Type B pancreatic cell (in vitro differentiated cells): Measurements from ENCODE around the gene LUZP2. TPM values are rescaled to one million over a fixed set of nuclear protein-coding genes. Genes with fewer than 3 reads are reported as not detected.

Experiments used
- DNase-seq: peaks from one replicate; pipeline ENCODE4 v3.0.0; 2021; ENCODE audit warnings: mixed read lengths; ENCODE audit not compliant: unreplicated experiment; ENCODE audit errors: extremely low spot score
- H3K27ac Mint-ChIP-seq: 2 replicates; pipeline ENCODE4 v1.8.0; 2021; ENCODE audit warnings: mild to moderate bottlenecking, mixed read lengths
- H3K27me3 Mint-ChIP-seq: 2 replicates; pipeline ENCODE4 v1.8.0; 2021; ENCODE audit warnings: mixed read lengths
- H3K36me3 Mint-ChIP-seq: 2 replicates; pipeline ENCODE4 v1.8.0; 2021; ENCODE audit warnings: mixed read lengths
- H3K4me1 Mint-ChIP-seq: one replicate; pipeline ENCODE4 v1.8.0; 2021; ENCODE audit warnings: mixed read lengths; ENCODE audit not compliant: unreplicated experiment
- H3K4me3 Mint-ChIP-seq: 2 replicates; pipeline ENCODE4 v1.8.0; 2021; ENCODE audit warnings: mild to moderate bottlenecking, mixed read lengths
- H3K9me3 Mint-ChIP-seq: 2 replicates; pipeline ENCODE4 v1.8.0; 2021; ENCODE audit warnings: mixed read lengths
- CTCF ChIP-seq: fragments of 200-600 bp; sonication (generic); conservative IDR thresholded peaks from 2 replicates; pipeline ENCODE4 v1.5.0; 2021; ENCODE audit warnings: antibody characterized with exemption, mild to moderate bottlenecking
- total RNA-seq: library from RNA; stranded (reverse); gene quantifications from 2 replicates; pipeline ENCODE4 v1.2.1, GENCODE V29; 2021; ENCODE audit warnings: low replicate concordance

The LUZP2 gene
- total RNA-seq, 1 donor from 2014 or later: 6.5 TPM

DNA sequence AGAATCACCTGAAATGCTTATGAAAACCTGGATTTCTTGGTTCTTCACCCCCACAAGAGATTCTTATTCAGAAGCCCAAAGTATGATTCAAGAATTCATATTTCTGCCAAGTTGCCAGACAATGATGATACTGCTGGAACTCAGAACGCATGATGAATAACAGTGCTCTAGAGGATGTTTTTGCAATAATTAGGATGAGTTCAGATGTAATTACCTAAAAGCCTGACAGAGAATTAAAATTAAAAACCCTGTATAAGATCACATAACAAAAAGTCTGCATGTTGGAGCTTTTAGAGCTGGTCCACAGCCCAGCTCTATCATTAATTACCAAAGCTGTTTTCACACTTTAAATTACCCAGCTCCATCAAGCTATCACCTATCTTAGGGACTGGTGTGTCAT is 211.8 kb downstream of the LUZP2 start:
- TF ChIP-seq CTCF: no peak
- H3K4me1 Mint-ChIP-seq: peaks cover 7% of the 10 kb centered on the region
- no peak overlapping the region for H3K27ac Mint-ChIP-seq
- DNase-seq: no peak
- H3K4me3 Mint-ChIP-seq: no peak overlapping the region
- H3K27me3 Mint-ChIP-seq: no peaks in the 10 kb centered on the region
- H3K9me3 Mint-ChIP-seq: peaks cover 10% of the 10 kb centered on the region
- H3K36me3 Mint-ChIP-seq: peaks cover 3% of the 10 kb centered on the region

DNA sequence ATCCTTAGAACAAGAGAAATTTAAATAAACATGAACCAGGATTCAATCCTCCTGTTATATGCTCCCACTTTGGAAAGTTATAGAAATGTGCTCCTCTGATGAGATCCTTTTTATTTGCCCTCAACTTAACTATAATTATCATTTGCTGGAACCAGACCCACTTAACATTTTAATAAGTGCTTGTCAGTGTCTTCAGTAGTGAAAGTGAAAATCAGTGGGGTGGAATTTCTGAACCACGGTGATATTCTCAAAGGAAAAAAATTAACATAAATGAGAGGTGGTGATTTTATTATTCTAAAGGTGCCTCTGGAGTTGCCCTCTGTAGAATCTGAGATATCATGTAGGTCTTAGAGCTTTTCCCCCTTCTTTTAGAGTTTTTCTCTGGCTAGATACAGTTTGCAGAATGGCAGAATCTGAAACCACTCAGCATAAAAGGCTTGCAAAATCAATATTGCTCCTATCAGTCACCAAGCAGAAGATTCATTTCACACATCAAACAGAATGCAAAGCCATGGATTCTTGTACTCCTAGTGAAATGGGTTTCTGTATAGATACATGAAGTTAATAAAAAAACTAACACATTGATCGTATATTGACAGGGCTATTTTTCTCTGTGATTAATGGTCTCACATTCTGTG is 213.2 kb downstream of the LUZP2 start:
- no peak overlapping the region for H3K27ac Mint-ChIP-seq
- no peaks in the 10 kb centered on the region for H3K27me3 Mint-ChIP-seq
- no peak overlapping the region for H3K4me3 Mint-ChIP-seq
- TF ChIP-seq CTCF: no peak
- peaks cover 3% of the 10 kb centered on the region for H3K36me3 Mint-ChIP-seq
- peaks cover 7% of the 10 kb centered on the region for H3K4me1 Mint-ChIP-seq
- DNase-seq: no peak
- H3K9me3 Mint-ChIP-seq: peaks cover 10% of the 10 kb centered on the region

- H3K4me1 Mint-ChIP-seq: no peaks in the 10 kb centered on the region
- H3K27ac Mint-ChIP-seq: no peak overlapping the region
- no peak overlapping the region for H3K4me3 Mint-ChIP-seq
- no peak for TF ChIP-seq CTCF
- no peak for DNase-seq
- H3K9me3 Mint-ChIP-seq: peaks cover 11% of the 10 kb centered on the region
- no peaks in the 10 kb centered on the region for H3K27me3 Mint-ChIP-seq
- H3K36me3 Mint-ChIP-seq: peaks cover 7% of the 10 kb centered on the region
Observed at GRCh38 chr11:24714601-24715000, 217.7 kb downstream of the LUZP2 start.

- no peak for TF ChIP-seq CTCF
- H3K4me1 Mint-ChIP-seq: no peaks in the 10 kb centered on the region
- no peak overlapping the region for H3K4me3 Mint-ChIP-seq
- peaks cover 11% of the 10 kb centered on the region for H3K9me3 Mint-ChIP-seq
- no peaks in the 10 kb centered on the region for H3K27me3 Mint-ChIP-seq
- no peak for DNase-seq
- H3K27ac Mint-ChIP-seq: no peak overlapping the region
- peaks cover 7% of the 10 kb centered on the region for H3K36me3 Mint-ChIP-seq
Observed at GRCh38 chr11:24716403-24716802, 219.6 kb downstream of the LUZP2 start.

DNA sequence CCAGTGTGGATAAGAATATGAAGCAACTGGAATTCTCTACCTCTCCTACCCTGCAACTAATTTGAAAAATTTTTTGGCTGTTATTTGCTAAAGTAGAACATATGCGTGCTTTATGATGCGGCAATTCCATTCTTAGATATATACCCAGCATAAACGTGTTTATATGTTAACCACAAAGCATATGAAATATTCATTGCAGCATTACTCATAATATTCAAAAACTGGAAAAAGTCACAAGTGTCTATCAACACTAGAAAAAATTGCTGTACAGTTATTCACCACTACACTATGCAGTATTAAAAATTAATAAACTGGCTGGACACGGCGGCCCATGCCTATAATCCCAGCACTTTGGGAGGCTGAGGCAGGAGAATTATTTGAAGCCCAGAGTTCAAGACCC is 226.4 kb downstream of the LUZP2 start:
- no peak overlapping the region for H3K27ac Mint-ChIP-seq
- no peaks in the 10 kb centered on the region for H3K36me3 Mint-ChIP-seq
- no peak for TF ChIP-seq CTCF
- no peaks in the 10 kb centered on the region for H3K27me3 Mint-ChIP-seq
- H3K9me3 Mint-ChIP-seq: no peaks in the 10 kb centered on the region
- no peak for DNase-seq
- H3K4me1 Mint-ChIP-seq: no peaks in the 10 kb centered on the region
- H3K4me3 Mint-ChIP-seq: no peak overlapping the region

- no peak for TF ChIP-seq CTCF
- H3K4me1 Mint-ChIP-seq: no peaks in the 10 kb centered on the region
- no peaks in the 10 kb centered on the region for H3K9me3 Mint-ChIP-seq
- H3K27ac Mint-ChIP-seq: no peak overlapping the region
- no peak for DNase-seq
- H3K4me3 Mint-ChIP-seq: no peak overlapping the region
- no peaks in the 10 kb centered on the region for H3K36me3 Mint-ChIP-seq
- no peaks in the 10 kb centered on the region for H3K27me3 Mint-ChIP-seq
Observed at GRCh38 chr11:24731554-24731953, 234.7 kb downstream of the LUZP2 start.
